ENCODE measurements around the gene AMIGO3.

AMIGO3 gene

GRCh38 chr3:49738067-49738713, 18.7 kb upstream of the AMIGO3 start:
- DNase-seq (ENCODE audit: low read depth): no peak
- TF ChIP-seq CTCF (IDR thresholded peaks at IDR 0.05; ENCODE audit: low read depth, low read length, missing control alignments): no peak
- no peak overlapping the region for H3K4me3 ChIP-seq (ENCODE audit: low read depth, low read length)

DNA sequence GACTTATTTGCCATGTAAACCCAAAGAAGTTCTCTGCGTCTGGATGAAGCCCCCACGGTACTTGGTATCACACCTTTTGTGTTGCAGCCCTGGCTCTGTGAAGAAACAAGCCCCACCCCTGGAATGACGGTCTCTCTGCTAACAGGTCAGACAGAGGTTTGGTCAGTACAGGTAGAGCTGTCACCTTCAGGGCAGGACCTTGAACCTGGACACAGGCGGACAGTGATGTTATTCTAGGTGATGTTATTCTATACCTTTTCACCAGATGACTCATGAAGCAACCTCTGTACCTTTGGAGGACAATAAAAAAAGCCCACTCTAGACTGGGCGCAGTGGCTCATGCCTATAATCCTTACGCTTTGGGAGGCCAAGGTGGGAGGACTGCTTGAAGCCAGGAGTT, 15.3 kb upstream of the AMIGO3 start:
- no peak for DNase-seq (ENCODE audit: low read depth)
- no peak overlapping the region for H3K4me3 ChIP-seq (ENCODE audit: low read depth, low read length)
- no peak for TF ChIP-seq CTCF (IDR thresholded peaks at IDR 0.05; ENCODE audit: low read depth, low read length, missing control alignments)

GRCh38 chr3:49733551-49733950, 14.1 kb upstream of the AMIGO3 start:
- DNase-seq (ENCODE audit: low read depth): no peak
- TF ChIP-seq CTCF (IDR thresholded peaks at IDR 0.05; ENCODE audit: low read depth, low read length, missing control alignments): no peak
- no peak overlapping the region for H3K4me3 ChIP-seq (ENCODE audit: low read depth, low read length)

- no peak for TF ChIP-seq CTCF (IDR thresholded peaks at IDR 0.05; ENCODE audit: low read depth, low read length, missing control alignments)
- no peak for DNase-seq (ENCODE audit: low read depth)
These were observed 13.1 kb upstream of the AMIGO3 start for GRCh38 chr3:49732597-49732996.

DNA sequence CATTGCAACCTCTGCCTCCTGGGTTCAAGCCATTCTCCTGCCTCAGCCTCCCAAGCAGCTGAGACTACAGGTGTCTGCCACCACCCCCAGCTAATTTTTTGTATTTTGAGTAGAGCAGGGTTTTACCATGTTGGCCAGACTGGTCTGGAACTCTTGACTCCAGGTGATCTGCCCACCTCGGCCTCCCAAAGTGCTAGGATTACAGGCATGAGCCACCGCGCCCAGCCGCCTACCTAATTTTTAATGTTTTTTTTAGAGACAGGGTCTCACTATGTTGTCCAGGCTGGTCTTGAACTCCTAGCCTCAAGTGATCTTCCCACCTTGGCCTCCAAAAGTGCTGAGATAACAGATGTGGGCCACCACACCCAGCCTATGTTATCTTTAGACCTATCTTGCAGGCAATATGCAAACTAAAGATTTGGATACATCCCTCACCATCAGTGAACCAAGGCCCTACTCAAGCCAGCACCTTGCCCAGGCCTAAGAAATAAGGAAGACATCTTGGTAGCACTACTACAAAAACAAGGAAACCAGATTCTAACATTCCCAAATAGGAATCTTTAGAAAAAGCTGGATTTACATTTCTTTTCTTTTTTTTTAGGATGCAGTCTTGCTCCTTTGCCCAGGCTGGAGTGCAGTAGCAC, 10.6 kb upstream of the AMIGO3 start:
- H3K4me3 ChIP-seq (ENCODE audit: low read depth, low read length): no peak overlapping the region
- TF ChIP-seq CTCF (IDR thresholded peaks at IDR 0.05; ENCODE audit: low read depth, low read length, missing control alignments): no peak
- DNase-seq (ENCODE audit: low read depth): no peak

More at GRCh38 chr3:49732597-49732996, 13.1 kb upstream of the AMIGO3 start:
- no peak overlapping the region for H3K4me3 ChIP-seq (ENCODE audit: low read depth, low read length)

GRCh38 chr3:49727924-49728361, 8.5 kb upstream of the AMIGO3 start:
- no peak for DNase-seq (ENCODE audit: low read depth)
- no peak overlapping the region for H3K4me3 ChIP-seq (ENCODE audit: low read depth, low read length)
- no peak for TF ChIP-seq CTCF (IDR thresholded peaks at IDR 0.05; ENCODE audit: low read depth, low read length, missing control alignments)

All from GM12864 (cell line).